NB4 (cell line): ENCODE results near the gene NETO1.

Source experiments
- DNase-seq: peaks from one replicate; pipeline ENCODE4 v3.0.0; 2010; ENCODE audit warnings: low read depth
- H3K4me3 ChIP-seq: one replicate; pipeline ENCODE4 v1.5.1; 2011; ENCODE audit warnings: mild to moderate bottlenecking, low read depth, low read length, moderate library complexity
- CTCF ChIP-seq: IDR thresholded peaks from one replicate; pipeline ENCODE4 v1.5.1; 2012; ENCODE audit warnings: low read depth, low read length
- MAX ChIP-seq: IDR thresholded peaks from 2 replicates; pipeline ENCODE4 v1.6.1; 2011; ENCODE audit warnings: low read depth, low read length
- MYC ChIP-seq: IDR thresholded peaks from 2 replicates; pipeline ENCODE4 v1.6.1; 2011; ENCODE audit warnings: low read depth, low read length
- POLR2A ChIP-seq: IDR thresholded peaks from 2 replicates; pipeline ENCODE4 v1.6.1; 2011; ENCODE audit warnings: mild to moderate bottlenecking; ENCODE audit not compliant: insufficient read length; ENCODE audit errors: extremely low read depth

Gene NETO1

GRCh38 chr18:72774914-72775313 is 92.9 kb downstream of the NETO1 start:
- no peak for TF ChIP-seq MAX
- no peak for TF ChIP-seq CTCF
- TF ChIP-seq POLR2A, result no peak
- no peak for TF ChIP-seq MYC
- no peak for DNase-seq

DNA sequence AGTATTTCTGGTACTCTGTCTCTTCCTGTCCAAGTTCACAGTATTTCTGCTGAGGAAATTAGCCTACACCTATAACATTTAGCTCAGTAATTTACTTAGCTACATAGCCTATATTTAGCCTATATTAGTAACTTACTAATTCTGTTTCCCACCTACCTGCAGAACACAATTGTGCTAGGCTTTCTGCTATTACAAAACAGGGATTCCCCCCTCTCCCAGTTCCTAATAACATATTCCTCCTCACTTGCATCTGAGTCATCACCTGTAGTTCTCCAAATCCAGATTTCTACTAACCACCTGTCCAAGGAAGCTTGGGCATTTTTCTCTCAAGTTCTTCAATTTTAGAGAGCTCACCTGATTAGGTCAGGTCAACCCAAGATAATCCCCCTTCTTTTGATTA is 94.9 kb downstream of the NETO1 start:
- TF ChIP-seq MAX (no peak), CTCF (no peak), MYC (no peak), POLR2A (no peak)
- no peak for DNase-seq
- H3K4me3 ChIP-seq, result no peak overlapping the region

More at GRCh38 chr18:72774914-72775313, 92.9 kb downstream of the NETO1 start:
- no peak overlapping the region for H3K4me3 ChIP-seq

DNA sequence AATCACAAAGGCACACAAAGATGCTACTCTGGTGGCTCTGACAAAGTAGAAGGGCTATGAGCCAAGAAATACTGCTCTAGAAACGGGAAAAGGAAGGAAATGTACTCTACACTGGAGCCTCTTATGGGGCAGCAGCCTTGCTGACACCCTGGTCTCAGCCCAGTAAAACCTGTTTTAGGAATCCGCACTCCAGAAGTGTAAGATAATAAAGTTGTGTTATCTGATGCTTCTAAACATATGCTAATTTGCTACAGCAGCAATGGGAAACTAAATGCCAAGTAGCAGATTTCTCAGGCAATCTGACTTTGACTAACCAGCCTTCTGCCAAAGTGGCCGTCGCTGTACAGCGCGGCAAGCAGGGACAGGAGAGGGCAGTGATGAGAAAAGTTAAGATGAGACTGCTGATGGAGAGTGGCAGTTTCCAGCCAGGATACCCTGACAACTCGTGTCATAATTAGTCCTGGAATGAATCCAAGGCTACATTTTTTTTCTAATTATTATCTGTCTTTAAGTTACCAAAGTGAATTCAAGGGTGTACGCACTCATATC is 99.0 kb downstream of the NETO1 start:
- TF ChIP-seq MYC (no peak), MAX (no peak), CTCF (no peak), POLR2A (no peak)
- DNase-seq, result no peak
- no peak overlapping the region for H3K4me3 ChIP-seq

DNA sequence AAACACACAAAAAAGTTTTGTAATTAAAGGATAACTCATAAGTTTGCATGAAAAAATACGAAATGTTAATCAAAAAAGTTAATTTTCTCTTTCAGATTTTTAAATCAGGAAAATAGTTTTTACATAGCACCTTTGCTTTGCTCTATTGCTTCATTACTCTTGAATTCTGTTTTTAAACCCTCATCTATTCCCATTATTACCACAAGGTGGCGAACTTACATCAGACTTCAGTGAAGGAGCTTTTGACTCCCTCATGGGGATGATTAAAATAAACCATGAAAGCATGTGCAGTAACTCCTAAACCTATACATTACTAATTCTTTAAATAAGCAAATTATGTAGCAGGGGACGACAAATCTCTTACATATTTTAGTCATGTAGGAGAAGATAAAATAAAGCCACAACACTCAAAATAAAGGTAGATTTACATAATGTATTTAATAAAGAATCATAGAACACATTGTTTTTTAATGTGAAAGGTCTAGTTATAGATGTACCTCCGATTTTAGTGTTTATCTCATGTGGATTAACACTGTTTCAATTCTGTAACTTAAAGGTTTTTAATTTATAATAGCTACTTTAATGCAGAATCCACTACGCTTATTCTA is 105.2 kb downstream of the NETO1 start:
- H3K4me3 ChIP-seq, result no peak overlapping the region
- peak; percentile 60 for DNase-seq
- TF ChIP-seq CTCF, result peak; percentile 32
- no peak for TF ChIP-seq MYC

- no peak for DNase-seq
- TF ChIP-seq MYC (no peak), POLR2A (no peak), CTCF (no peak), MAX (no peak)
Observed at GRCh38 chr18:72752220-72752619, 115.6 kb downstream of the NETO1 start.

GRCh38 chr18:72742002-72742401 is 125.8 kb downstream of the NETO1 start:
- DNase-seq, result no peak
- no peak overlapping the region for H3K4me3 ChIP-seq
- no peak for TF ChIP-seq MAX
- no peak for TF ChIP-seq POLR2A
- TF ChIP-seq CTCF, result no peak
- no peak for TF ChIP-seq MYC

More at GRCh38 chr18:72752220-72752619, 115.6 kb downstream of the NETO1 start:
- no peak overlapping the region for H3K4me3 ChIP-seq
